ENCODE data around the gene ZNF746.
"Not testable (repeated sequence)": the region's sequence is repeated elsewhere in the genome, so short reads cannot be mapped to it uniquely, and the experiment has no call there.

ZNF746 gene

GRCh38 chr7:149455175-149455950 lies 42.2 kb downstream of the ZNF746 start:
- TF ChIP-seq CTCF (IDR thresholded peaks at IDR 0.05; ENCODE audit: control extremely low read depth, extremely low read depth, low read depth, missing control alignments), result no peak
- no peak for DNase-seq (ENCODE audit: extremely low spot score)
- CTCF ChIA-PET, result interaction anchor here (0.8 to 1.6 kb wide), 2 partner anchors 11 to 23 kb away, joined by 3 to 4 read pairs; no protein-coding TSS in a partner anchor
- POLR2A ChIA-PET, result no interaction called here

- no peak for DNase-seq (ENCODE audit: extremely low spot score)
- no peak for TF ChIP-seq CTCF (IDR thresholded peaks at IDR 0.05; ENCODE audit: control extremely low read depth, extremely low read depth, low read depth, missing control alignments)
- ChIA-PET CTCF (interaction anchor here (0.8 to 1.6 kb wide), 4 partner anchors 10 to 143 kb away, joined by 3 to 4 read pairs (median 3); no protein-coding TSS in a partner anchor), POLR2A (no interaction called here)
Measured at GRCh38 chr7:149454750-149455149, 42.9 kb downstream of the ZNF746 start.

GRCh38 chr7:149454006-149454405 lies 43.6 kb downstream of the ZNF746 start:
- CTCF ChIA-PET, result interaction anchor here (1.0 to 1.6 kb wide), 4 partner anchors 9 to 144 kb away, joined by 3 to 4 read pairs (median 3); no protein-coding TSS in a partner anchor
- no peak for DNase-seq (ENCODE audit: extremely low spot score)
- POLR2A ChIA-PET, result no interaction called here
- TF ChIP-seq CTCF (IDR thresholded peaks at IDR 0.05; ENCODE audit: control extremely low read depth, extremely low read depth, low read depth, missing control alignments), result no peak

- TF ChIP-seq CTCF (IDR thresholded peaks at IDR 0.05; ENCODE audit: control extremely low read depth, extremely low read depth, low read depth, missing control alignments), result no peak
- CTCF ChIA-PET, result interaction anchor here (1.0 kb wide), 1 partner anchor 10 kb away, joined by 3 read pairs; the partner anchor contains the start of gene ZNF777
Measured at GRCh38 chr7:149450821-149451220, 46.8 kb downstream of the ZNF746 start.

GRCh38 chr7:149449897-149450296 lies 47.7 kb downstream of the ZNF746 start:
- POLR2A ChIA-PET, result no interaction called here
- TF ChIP-seq CTCF (IDR thresholded peaks at IDR 0.05; ENCODE audit: control extremely low read depth, extremely low read depth, low read depth, missing control alignments), result no peak
- no peak for DNase-seq (ENCODE audit: extremely low spot score)
- CTCF ChIA-PET, result no interaction called here

More at GRCh38 chr7:149450821-149451220, 46.8 kb downstream of the ZNF746 start:
- no peak for DNase-seq (ENCODE audit: extremely low spot score)
- POLR2A ChIA-PET, result no interaction called here

GRCh38 chr7:149448961-149449360 lies 48.6 kb downstream of the ZNF746 start:
- DNase-seq (ENCODE audit: extremely low spot score), result no peak
- ChIA-PET CTCF (no interaction called here), POLR2A (no interaction called here)
- no peak for TF ChIP-seq CTCF (IDR thresholded peaks at IDR 0.05; ENCODE audit: control extremely low read depth, extremely low read depth, low read depth, missing control alignments)

- CTCF ChIA-PET, result interaction anchor here (1.6 kb wide), 1 partner anchor 185 kb away, joined by 4 read pairs; the partner anchor contains the start of gene ZNF783
- DNase-seq (ENCODE audit: extremely low spot score); POLR2A ChIA-PET: not testable (repeated sequence)
Measured at GRCh38 chr7:149446026-149446425, 51.6 kb downstream of the ZNF746 start.
